HG03045 (cell line): Measurements from ENCODE around the gene STK33.

Experiments
- ATAC-seq: cut with Tn5 transposase; IDR thresholded peaks from one replicate; pipeline ENCODE4 v1.9.1; 2021; ENCODE audit warnings: mild to moderate bottlenecking, moderate library complexity; ENCODE audit not compliant: unreplicated experiment

The STK33 gene

GRCh38 chr11:8459711-8460399, 134.2 kb downstream of the STK33 start:
- ATAC-seq = no peak

- no peak for ATAC-seq
Observed at GRCh38 chr11:8442301-8442700, 151.7 kb downstream of the STK33 start.

- no peak for ATAC-seq
Observed at GRCh38 chr11:8440649-8441048, 153.4 kb downstream of the STK33 start.

DNA sequence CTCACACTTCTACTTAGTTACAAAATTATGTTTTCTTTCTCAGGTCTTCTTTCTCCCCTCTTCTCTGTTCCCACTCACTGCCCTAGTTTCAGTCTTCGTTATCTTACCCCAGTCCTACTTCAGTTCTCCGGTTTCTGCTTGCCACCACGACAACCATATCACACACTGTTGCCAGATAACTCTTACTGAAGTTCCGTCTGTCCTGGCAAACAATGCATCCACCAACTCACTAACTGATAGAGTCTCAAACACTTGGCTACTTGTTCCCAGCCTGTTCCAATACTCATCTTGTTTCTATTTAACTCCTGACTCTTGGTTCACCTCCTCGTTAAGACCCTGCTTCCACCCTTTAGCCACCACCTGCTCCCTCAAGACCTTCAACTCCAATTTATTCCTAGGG, 164.5 kb downstream of the STK33 start:
- no peak for ATAC-seq

DNA sequence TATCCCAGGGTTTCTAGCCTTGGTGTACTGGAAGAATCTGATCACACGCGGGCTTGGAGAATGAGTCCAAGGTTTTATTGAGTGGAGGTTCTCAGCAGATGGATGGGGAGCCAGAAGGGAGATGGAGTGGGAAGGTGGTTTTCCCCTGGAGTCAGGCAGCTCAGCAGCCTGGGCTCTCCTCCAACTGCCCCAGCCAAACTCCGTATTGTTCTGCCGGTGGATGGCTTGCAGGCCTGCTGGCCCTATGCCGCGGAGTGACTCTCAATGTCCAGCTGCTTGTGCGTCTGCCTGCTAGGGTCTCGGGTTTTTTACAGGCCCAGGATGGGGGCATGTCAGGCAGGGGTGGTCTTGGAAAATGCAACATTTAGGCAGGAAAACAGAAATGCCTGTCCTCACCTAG, 168.0 kb downstream of the STK33 start:
- ATAC-seq = no peak

- no peak for ATAC-seq
Observed at GRCh38 chr11:8415195-8415594, 178.8 kb downstream of the STK33 start.

- no peak for ATAC-seq
Observed at GRCh38 chr11:8408151-8408941, 185.7 kb downstream of the STK33 start.

DNA sequence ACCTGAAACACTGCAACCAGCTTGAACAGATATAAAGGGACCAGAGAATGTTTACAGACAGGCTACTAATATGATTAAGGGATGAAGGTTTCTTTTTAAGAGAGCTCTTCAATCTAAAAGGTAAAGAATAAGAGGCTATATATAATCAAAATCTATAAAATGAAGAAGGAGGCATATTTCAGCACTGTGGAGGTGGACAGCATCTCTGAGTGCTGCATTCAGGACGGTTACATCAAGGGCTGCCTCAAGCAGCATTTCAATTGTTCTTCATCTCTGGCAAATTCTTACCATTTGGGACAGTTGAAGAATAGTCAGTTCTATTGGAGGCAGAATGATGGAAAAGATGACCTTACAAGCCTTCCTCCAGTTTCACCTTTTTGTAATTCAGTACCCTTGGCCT, 190.7 kb downstream of the STK33 start:
- ATAC-seq = no peak

GRCh38 chr11:8392886-8393285, 201.1 kb downstream of the STK33 start:
- ATAC-seq = no peak

GRCh38 chr11:8392166-8392565, 201.9 kb downstream of the STK33 start:
- ATAC-seq = no peak

GRCh38 chr11:8390851-8391612, 203.0 kb downstream of the STK33 start:
- ATAC-seq = no peak

GRCh38 chr11:8389029-8389996, 204.7 kb downstream of the STK33 start:
- no peak for ATAC-seq

DNA sequence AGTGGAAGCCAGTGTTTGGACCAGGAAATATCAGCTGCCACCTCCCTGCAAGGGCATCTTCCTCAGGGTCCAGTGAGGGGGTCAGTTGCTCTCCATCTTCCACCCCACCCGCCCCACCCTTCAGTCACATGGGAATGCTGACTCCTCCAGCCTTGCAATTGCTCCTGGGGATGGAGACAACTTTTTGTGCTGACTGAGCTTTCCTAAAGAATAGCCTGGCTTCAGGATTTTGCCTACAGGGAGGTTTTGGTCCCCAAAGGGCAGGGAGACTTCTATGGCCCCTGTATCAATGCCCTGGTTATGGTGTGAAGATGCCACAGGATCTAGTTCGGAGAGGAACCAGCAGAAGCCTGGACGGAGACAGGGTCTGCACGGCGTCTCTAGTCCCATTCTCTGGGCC, 206.3 kb downstream of the STK33 start:
- no peak for ATAC-seq

DNA sequence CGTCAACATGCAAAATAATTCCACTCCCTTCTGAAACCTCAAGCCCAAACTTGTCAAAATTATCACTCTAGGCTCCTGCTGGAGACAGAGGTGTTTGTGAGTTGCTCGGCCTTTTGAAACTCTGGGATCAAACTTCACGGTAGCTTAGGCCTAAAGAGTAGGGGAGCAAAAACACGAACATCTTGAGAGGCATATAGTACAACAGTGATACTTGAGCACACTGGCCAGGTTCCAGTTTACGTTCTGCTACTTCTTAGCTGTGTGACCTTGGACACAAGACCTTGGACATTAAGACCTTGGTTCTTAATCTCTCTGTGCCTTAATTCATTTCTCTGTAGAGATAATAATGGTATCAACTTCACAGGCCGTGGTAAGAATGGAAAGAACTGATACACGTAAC, 206.9 kb downstream of the STK33 start:
- no peak for ATAC-seq

DNA sequence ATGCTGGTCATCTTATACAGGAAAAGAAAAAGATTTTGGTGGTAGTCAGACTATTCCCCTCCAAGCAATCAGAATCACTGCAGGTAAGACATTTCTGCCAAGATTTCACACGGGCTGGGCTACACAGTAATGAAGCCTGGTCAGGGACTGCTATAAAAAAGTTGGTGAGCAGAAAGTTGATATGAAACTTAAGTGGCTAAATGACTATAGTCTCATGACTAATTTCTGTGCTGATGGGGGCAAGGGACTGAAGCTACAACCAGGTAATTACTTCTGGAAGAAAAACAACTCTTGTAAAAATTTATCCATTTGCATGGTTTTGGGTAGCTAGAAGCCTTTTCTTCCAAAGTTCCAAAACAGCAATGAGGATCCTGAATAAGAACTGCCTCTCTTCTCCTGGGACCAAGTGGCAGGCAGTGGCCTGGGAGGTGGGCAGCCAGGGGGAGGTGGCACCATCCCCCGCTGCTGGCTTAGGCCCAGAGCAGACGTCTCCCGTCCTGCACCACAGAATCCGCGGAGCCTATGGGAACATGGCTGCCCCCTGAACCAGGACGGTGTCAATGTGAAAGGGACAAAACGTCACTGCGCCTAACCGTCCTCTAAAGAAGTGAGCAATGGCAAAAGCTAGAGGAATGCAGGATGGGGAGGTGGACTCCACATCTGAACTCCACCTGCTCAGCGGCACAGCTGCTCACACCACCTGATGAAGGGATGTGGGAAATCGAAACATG, 207.7 kb downstream of the STK33 start:
- no peak for ATAC-seq

DNA sequence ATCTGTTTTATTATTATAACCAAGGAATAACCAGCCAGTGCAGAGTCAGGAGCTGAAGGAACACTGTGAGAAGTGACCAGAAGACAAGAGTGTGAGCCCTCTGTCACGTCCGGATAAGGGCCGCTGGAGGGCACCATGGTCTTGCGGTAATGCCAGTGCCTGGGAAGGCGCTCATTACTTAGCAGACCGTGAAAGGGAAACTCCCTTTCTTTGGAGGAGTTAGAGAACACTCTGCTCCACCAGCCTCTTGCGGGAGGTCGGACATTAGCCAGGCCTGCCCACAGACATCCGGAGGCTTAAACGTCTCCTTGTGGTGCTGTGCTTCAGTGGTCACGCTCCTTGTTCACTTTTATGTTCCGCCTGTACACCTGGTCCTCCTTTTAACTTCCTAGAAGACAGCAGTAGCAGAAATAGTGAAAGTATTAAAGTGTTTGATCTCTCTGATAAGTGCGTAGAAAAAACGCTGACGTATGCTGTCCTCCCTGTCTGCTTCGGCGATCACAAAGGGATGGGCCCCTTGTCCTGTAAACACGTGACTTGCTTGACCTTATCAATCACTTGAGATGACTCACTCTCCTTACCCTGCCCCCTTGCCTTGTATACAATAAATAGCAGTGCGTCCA, 209.7 kb downstream of the STK33 start:
- ATAC-seq = no peak

DNA sequence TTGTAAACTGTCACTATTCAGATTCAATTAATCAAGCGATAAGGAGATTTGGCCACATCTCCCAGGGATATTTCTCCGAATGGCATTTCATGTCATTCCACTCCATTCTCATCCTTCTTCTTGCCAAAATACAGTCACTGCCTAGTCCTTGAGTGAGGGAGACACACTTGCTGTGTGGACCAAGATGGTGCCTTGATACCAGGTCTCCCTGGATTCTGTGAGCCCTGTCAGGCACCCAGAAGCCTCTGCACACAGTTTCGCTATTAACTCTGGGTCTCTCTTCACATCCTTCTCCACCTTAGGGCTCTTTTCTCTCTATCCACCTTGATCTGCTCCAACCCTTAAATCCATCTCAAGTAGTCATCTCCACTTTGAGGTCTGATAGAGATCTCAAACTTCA, 210.4 kb downstream of the STK33 start:
- ATAC-seq = no peak

DNA sequence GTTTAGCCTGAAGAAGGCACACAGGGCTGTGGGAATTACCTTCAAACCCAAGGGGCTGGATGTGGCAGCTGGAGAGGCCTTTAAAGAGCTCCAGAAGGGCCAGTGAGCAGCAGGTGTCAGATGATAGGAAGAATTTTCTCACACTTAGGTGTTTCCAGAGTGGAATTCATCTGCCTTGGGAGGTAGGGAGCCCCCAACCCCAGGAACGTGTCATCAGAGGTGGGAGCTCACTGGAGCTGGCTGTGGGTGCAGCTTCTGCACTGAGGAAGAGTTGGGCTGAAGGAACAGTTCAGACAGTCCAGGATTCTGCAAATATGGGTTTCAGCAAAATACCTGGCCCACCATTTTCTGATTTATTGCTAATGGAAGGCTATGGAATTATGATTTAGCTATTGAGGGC, 210.8 kb downstream of the STK33 start:
- ATAC-seq = no peak

GRCh38 chr11:8382436-8383053, 211.5 kb downstream of the STK33 start:
- no peak for ATAC-seq
